GM12878 (cell line): ENCODE data around the gene LCLAT1. TPM values are rescaled to one million over a fixed set of nuclear protein-coding genes. Genes with fewer than 3 reads are reported as not detected.

Experiments
- CBX5 ChIP-seq: sonication (generic); IDR thresholded peaks from 2 replicates; pipeline ENCODE4 v1.6.1; 2016; ENCODE audit warnings: low read depth, moderate library complexity, mild to moderate bottlenecking, inconsistent platforms
- CHD1 ChIP-seq: IDR thresholded peaks from 2 replicates; pipeline ENCODE4 v1.6.1; 2012; ENCODE audit warnings: low read depth, low read length, improper control_type of control experiment
- EP300 ChIP-seq, 2 experiments: fragments of 150-350 bp in 1 of 2; IDR thresholded peaks; 2 replicates each; pipeline ENCODE4 v1.6.1; 2011 to 2012; ENCODE audit warnings: low read depth in 2 of 2, low read length in 2 of 2, borderline replicate concordance in 1 of 2, improper control_type of control experiment in 1 of 2, inconsistent platforms in 1 of 2; ENCODE audit not compliant: control insufficient read depth in 1 of 2
- ETV6 ChIP-seq, 2 experiments: fragments of 450-650 bp in 1 of 2; IDR thresholded peaks in 1 of 2; conservative IDR thresholded peaks in 1 of 2; 2 replicates each; pipeline ENCODE4 v1.6.1; 2014; ENCODE audit warnings: antibody characterized with exemption in 1 of 2, borderline replicate concordance in 1 of 2, low read depth in 1 of 2, mild to moderate bottlenecking in 1 of 2, moderate library complexity in 1 of 2
- HDAC2 ChIP-seq: fragments of 200-600 bp; sonication (generic); IDR thresholded peaks from 2 replicates; pipeline ENCODE4 v1.6.1; 2017
- HDAC6 ChIP-seq: fragments of 200-600 bp; sonication (generic); IDR thresholded peaks from one replicate; pipeline ENCODE4 v1.8.0; 2017; ENCODE audit warnings: antibody characterized with exemption; ENCODE audit not compliant: unreplicated experiment
- JUNB ChIP-seq: IDR thresholded peaks from 2 replicates; pipeline ENCODE4 v1.6.1; 2016; ENCODE audit warnings: antibody characterized with exemption, mild to moderate bottlenecking
- MTA3 ChIP-seq: IDR thresholded peaks from 2 replicates; pipeline ENCODE4 v1.6.1; 2012; ENCODE audit warnings: low read length, inconsistent platforms, borderline replicate concordance
- NBN ChIP-seq: fragments of 450-650 bp; IDR thresholded peaks from 2 replicates; pipeline ENCODE4 v1.6.1; 2016
- NR2C2 ChIP-seq: IDR thresholded peaks from 2 replicates; pipeline ENCODE4 v1.6.1; 2011; ENCODE audit warnings: borderline replicate concordance, low read depth; ENCODE audit not compliant: control insufficient read depth, insufficient read length
- NR2F1 ChIP-seq: fragments of 450-650 bp; conservative IDR thresholded peaks from 2 replicates; pipeline ENCODE4 v1.6.1; 2017; ENCODE audit warnings: mild to moderate bottlenecking
- NRF1 ChIP-seq: conservative IDR thresholded peaks from 2 replicates; pipeline ENCODE4 v1.6.1; 2011; ENCODE audit warnings: mild to moderate bottlenecking, low read depth, low read length, improper control_type of control experiment
- RAD51 ChIP-seq: fragments of 450-650 bp; IDR thresholded peaks from 2 replicates; pipeline ENCODE4 v1.6.1; 2016; ENCODE audit warnings: moderate library complexity, mild to moderate bottlenecking, inconsistent platforms
- RB1 ChIP-seq: fragments of 450-650 bp; formaldehyde crosslinking; IDR thresholded peaks from 2 replicates; pipeline ENCODE4 v1.6.1; 2017; ENCODE audit warnings: mild to moderate bottlenecking, borderline replicate concordance
- SIX5 ChIP-seq: IDR thresholded peaks from 2 replicates; pipeline ENCODE4 v1.6.1; 2011; ENCODE audit warnings: mild to moderate bottlenecking, low read depth, low read length, moderate library complexity; ENCODE audit not compliant: severe bottlenecking
- SMAD1 ChIP-seq: fragments of 450-650 bp; IDR thresholded peaks from 2 replicates; pipeline ENCODE4 v1.6.1; 2018; ENCODE audit warnings: mild to moderate bottlenecking, low read depth; ENCODE audit not compliant: partially characterized antibody
- SMAD5 ChIP-seq: IDR thresholded peaks from 2 replicates; pipeline ENCODE4 v1.6.1; 2016; ENCODE audit warnings: antibody characterized with exemption, low read depth
- SPI1 ChIP-seq: IDR thresholded peaks from 2 replicates; pipeline ENCODE4 v1.6.1; 2011; ENCODE audit warnings: low read depth, mild to moderate bottlenecking, low read length, moderate library complexity, borderline replicate concordance; ENCODE audit not compliant: insufficient read depth
- TCF12 ChIP-seq: IDR thresholded peaks from 2 replicates; pipeline ENCODE4 v1.6.1; 2011; ENCODE audit warnings: low read depth, mild to moderate bottlenecking, low read length
- TCF7 ChIP-seq: IDR thresholded peaks from 2 replicates; pipeline ENCODE4 v1.6.1; 2014; ENCODE audit warnings: antibody characterized with exemption, borderline replicate concordance
- YY1 ChIP-seq: IDR thresholded peaks from 2 replicates; pipeline ENCODE4 v1.6.1; 2011; ENCODE audit warnings: low read depth, mild to moderate bottlenecking, low read length
- ZNF24 ChIP-seq: fragments of 450-650 bp; IDR thresholded peaks from 2 replicates; pipeline ENCODE4 v1.6.1; 2017; ENCODE audit warnings: antibody characterized with exemption, mild to moderate bottlenecking
- ZZZ3 ChIP-seq: IDR thresholded peaks from 2 replicates; pipeline ENCODE4 v1.6.1; 2011; ENCODE audit warnings: low read depth; ENCODE audit not compliant: control insufficient read depth, insufficient read length
- polyA plus RNA-seq, 11 experiments: library from polyadenylated mRNA; depleted of rRNA in 4 of 11; unstranded in 6 of 11; stranded (reverse) in 5 of 11; fragments of >200 nt; fragmentation: Nextera tagmentation in 4 of 11; fragmentation: Illumina TruSeq in 1 of 11; extraction: Ambion mirVana in 4 of 11; extraction: Trizol in 1 of 11; gene quantifications; 1 replicate in 1 of 11; 2 replicates in 10 of 11; pipeline versions ENCODE4 v1.2.1 to v1.2.3, GENCODE V29; 2011 to 2016; ENCODE audit warnings: inconsistent platforms in 2 of 11, missing spikeins in 2 of 11, low read depth in 1 of 11
- total RNA-seq, 4 experiments: library from RNA; depleted of rRNA in 3 of 4; stranded (reverse); fragments of >200 nt in 3 of 4; fragmentation: Illumina TruSeq in 1 of 4; extraction: Trizol in 1 of 4; gene quantifications; 2 replicates each; pipeline versions ENCODE4 v1.2.1 to v1.2.3, GENCODE V29; 2013 to 2021
- TF ChIP-seq, protein P1 (sequence below): fragments of 450-650 bp; IDR thresholded peaks from 2 replicates; pipeline ENCODE4 v1.6.1; 2016; ENCODE audit warnings: mild to moderate bottlenecking, moderate library complexity, borderline replicate concordance
- TF ChIP-seq, protein P2 (sequence below): fragments of 450-650 bp; IDR thresholded peaks from 2 replicates; pipeline ENCODE4 v1.6.1; 2016; ENCODE audit warnings: mild to moderate bottlenecking
- TF ChIP-seq, protein P3 (sequence below): IDR thresholded peaks from 2 replicates; pipeline ENCODE4 v1.6.1; 2011; ENCODE audit warnings: mild to moderate bottlenecking, low read depth, low read length, moderate library complexity; ENCODE audit not compliant: insufficient replicate concordance

The LCLAT1 gene
- total and polyA plus RNA-seq, 10 of the 15 experiments (the other 5 are each of a cell fraction or from before 2014, with no cell fraction given), result 8.1 to 33.0 (median 15.9) TPM

DNA sequence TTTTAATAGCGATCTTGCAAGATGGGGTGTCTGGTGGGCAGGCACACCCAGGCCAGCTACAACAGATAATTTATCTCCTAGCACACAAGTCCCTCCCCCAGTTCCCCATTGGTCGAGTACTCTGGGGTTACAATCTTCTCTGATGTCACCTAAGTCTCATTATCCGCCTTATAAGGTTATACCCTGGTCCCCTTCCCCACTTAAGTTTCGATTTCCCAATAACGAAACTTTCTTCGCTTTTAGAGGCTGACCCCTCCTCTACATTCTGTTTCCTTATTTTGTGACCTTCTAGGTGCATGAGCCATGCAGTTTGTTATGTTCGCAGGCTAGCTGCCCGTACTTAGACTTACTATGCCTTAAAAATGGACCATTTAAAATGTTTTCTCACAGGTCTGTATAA, 180.1 kb downstream of the LCLAT1 start (continued):
- TF ChIP-seq, protein P1, sequence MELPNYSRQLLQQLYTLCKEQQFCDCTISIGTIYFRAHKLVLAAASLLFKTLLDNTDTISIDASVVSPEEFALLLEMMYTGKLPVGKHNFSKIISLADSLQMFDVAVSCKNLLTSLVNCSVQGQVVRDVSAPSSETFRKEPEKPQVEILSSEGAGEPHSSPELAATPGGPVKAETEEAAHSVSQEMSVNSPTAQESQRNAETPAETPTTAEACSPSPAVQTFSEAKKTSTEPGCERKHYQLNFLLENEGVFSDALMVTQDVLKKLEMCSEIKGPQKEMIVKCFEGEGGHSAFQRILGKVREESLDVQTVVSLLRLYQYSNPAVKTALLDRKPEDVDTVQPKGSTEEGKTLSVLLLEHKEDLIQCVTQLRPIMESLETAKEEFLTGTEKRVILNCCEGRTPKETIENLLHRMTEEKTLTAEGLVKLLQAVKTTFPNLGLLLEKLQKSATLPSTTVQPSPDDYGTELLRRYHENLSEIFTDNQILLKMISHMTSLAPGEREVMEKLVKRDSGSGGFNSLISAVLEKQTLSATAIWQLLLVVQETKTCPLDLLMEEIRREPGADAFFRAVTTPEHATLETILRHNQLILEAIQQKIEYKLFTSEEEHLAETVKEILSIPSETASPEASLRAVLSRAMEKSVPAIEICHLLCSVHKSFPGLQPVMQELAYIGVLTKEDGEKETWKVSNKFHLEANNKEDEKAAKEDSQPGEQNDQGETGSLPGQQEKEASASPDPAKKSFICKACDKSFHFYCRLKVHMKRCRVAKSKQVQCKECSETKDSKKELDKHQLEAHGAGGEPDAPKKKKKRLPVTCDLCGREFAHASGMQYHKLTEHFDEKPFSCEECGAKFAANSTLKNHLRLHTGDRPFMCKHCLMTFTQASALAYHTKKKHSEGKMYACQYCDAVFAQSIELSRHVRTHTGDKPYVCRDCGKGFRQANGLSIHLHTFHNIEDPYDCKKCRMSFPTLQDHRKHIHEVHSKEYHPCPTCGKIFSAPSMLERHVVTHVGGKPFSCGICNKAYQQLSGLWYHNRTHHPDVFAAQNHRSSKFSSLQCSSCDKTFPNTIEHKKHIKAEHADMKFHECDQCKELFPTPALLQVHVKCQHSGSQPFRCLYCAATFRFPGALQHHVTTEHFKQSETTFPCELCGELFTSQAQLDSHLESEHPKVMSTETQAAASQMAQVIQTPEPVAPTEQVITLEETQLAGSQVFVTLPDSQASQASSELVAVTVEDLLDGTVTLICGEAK, result no peak
- TF ChIP-seq EP300 (IDR thresholded peaks at IDR 0.05; ENCODE audit: borderline replicate concordance in 1 of 2, control insufficient read depth in 1 of 2, low read depth in 2 of 2, low read length in 2 of 2) (no peak), SPI1 (0 out of 2 replicates have a peak, but pooled peaks have one; percentile 25), NR2F1 (no peak), TCF12 (no peak), CBX5 (0 out of 2 replicates have a peak, but pooled peaks have one; percentile 72), SMAD1 (no peak), HDAC6 (no peak), HDAC2 (no peak), ETV6 (conservative IDR thresholded peaks at IDR 0.05 in 1 of 2, IDR thresholded peaks at IDR 0.05 in 1 of 2; ENCODE audit: borderline replicate concordance in 1 of 2, low read depth in 1 of 2) (no peak), CHD1 (no peak), RAD51 (no peak), SIX5 (no peak), NRF1 (no peak), NR2C2 (no peak), SMAD5 (no peak), MTA3 (no peak), ZZZ3 (no peak), ZNF24 (no peak), RB1 (no peak), JUNB (no peak), YY1 (0 out of 2 replicates have a peak, but pooled peaks have one; percentile 17), NBN (no peak), TCF7 (no peak)
- TF ChIP-seq, protein P2, sequence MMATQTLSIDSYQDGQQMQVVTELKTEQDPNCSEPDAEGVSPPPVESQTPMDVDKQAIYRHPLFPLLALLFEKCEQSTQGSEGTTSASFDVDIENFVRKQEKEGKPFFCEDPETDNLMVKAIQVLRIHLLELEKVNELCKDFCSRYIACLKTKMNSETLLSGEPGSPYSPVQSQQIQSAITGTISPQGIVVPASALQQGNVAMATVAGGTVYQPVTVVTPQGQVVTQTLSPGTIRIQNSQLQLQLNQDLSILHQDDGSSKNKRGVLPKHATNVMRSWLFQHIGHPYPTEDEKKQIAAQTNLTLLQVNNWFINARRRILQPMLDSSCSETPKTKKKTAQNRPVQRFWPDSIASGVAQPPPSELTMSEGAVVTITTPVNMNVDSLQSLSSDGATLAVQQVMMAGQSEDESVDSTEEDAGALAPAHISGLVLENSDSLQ, result peak; percentile 45; the same call in 1 of the 2 replicates
- TF ChIP-seq, protein P3, sequence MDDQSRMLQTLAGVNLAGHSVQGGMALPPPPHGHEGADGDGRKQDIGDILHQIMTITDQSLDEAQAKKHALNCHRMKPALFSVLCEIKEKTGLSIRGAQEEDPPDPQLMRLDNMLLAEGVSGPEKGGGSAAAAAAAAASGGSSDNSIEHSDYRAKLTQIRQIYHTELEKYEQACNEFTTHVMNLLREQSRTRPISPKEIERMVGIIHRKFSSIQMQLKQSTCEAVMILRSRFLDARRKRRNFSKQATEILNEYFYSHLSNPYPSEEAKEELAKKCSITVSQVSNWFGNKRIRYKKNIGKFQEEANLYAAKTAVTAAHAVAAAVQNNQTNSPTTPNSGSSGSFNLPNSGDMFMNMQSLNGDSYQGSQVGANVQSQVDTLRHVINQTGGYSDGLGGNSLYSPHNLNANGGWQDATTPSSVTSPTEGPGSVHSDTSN, result no peak
